Measurements from ENCODE around the gene AQP1.

GRCh38 chr7:30896036-30896435 is 15.6 kb upstream of the AQP1 start:
- no peak for TF ChIP-seq POLR2AphosphoS5 (IDR thresholded peaks at IDR 0.05; ENCODE audit: low read depth, low read length)
- TF ChIP-seq, protein P1, sequence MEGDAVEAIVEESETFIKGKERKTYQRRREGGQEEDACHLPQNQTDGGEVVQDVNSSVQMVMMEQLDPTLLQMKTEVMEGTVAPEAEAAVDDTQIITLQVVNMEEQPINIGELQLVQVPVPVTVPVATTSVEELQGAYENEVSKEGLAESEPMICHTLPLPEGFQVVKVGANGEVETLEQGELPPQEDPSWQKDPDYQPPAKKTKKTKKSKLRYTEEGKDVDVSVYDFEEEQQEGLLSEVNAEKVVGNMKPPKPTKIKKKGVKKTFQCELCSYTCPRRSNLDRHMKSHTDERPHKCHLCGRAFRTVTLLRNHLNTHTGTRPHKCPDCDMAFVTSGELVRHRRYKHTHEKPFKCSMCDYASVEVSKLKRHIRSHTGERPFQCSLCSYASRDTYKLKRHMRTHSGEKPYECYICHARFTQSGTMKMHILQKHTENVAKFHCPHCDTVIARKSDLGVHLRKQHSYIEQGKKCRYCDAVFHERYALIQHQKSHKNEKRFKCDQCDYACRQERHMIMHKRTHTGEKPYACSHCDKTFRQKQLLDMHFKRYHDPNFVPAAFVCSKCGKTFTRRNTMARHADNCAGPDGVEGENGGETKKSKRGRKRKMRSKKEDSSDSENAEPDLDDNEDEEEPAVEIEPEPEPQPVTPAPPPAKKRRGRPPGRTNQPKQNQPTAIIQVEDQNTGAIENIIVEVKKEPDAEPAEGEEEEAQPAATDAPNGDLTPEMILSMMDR (IDR thresholded peaks at IDR 0.05; ENCODE audit: control extremely low read depth in 1 of 3, insufficient read depth in 1 of 3, low read depth in 1 of 3, low read length in 3 of 3) = no peak
